Osteocyte (in vitro differentiated cells): ENCODE results near the gene ATAT1. TPM values are rescaled to one million over a fixed set of nuclear protein-coding genes. Genes with fewer than 3 reads are reported as not detected.

Source experiments
- DNase-seq: peaks from one replicate; pipeline ENCODE4 v3.0.0; 2021; ENCODE audit warnings: mixed read lengths; ENCODE audit not compliant: unreplicated experiment; ENCODE audit errors: extremely low spot score
- H3K27ac Mint-ChIP-seq: one replicate; pipeline ENCODE4 v1.8.0; 2021; ENCODE audit warnings: mild to moderate bottlenecking, mixed read lengths; ENCODE audit not compliant: unreplicated experiment
- H3K27me3 Mint-ChIP-seq: one replicate; pipeline ENCODE4 v1.8.0; 2021; ENCODE audit warnings: mixed read lengths; ENCODE audit not compliant: unreplicated experiment
- H3K36me3 Mint-ChIP-seq: one replicate; pipeline ENCODE4 v1.8.0; 2021; ENCODE audit warnings: mixed read lengths; ENCODE audit not compliant: unreplicated experiment
- H3K4me1 Mint-ChIP-seq: one replicate; pipeline ENCODE4 v1.8.0; 2021; ENCODE audit warnings: mixed read lengths; ENCODE audit not compliant: unreplicated experiment
- H3K4me3 Mint-ChIP-seq: one replicate; pipeline ENCODE4 v1.8.0; 2021; ENCODE audit warnings: mild to moderate bottlenecking, moderate library complexity, mixed read lengths; ENCODE audit not compliant: unreplicated experiment
- H3K9me3 Mint-ChIP-seq: one replicate; pipeline ENCODE4 v1.8.0; 2021; ENCODE audit warnings: mixed read lengths; ENCODE audit not compliant: unreplicated experiment
- CTCF ChIP-seq: fragments of 200-600 bp; sonication (generic); IDR thresholded peaks from 2 replicates; pipeline ENCODE4 v1.5.0; 2021; ENCODE audit warnings: antibody characterized with exemption, mild to moderate bottlenecking, moderate library complexity
- total RNA-seq: library from RNA; stranded (reverse); gene quantifications from 2 replicates; pipeline ENCODE4 v1.2.1, GENCODE V29; 2021

The ATAT1 gene
- total RNA-seq, 1 donor from 2014 or later, result 20.0 TPM

GRCh38 chr6:30683183-30683979, 56.7 kb downstream of the ATAT1 start:
- H3K27ac Mint-ChIP-seq, result peak overlapping the region; percentile 88
- no peaks in the 10 kb centered on the region for H3K9me3 Mint-ChIP-seq
- peaks cover 36% of the 10 kb centered on the region for H3K36me3 Mint-ChIP-seq
- no peak for DNase-seq
- H3K4me3 Mint-ChIP-seq, result peak overlapping the region; percentile 89
- no peaks in the 10 kb centered on the region for H3K27me3 Mint-ChIP-seq
- H3K4me1 Mint-ChIP-seq, result peaks cover 72% of the 10 kb centered on the region
- TF ChIP-seq CTCF, result no peak

- H3K9me3 Mint-ChIP-seq, result no peaks in the 10 kb centered on the region
- peak overlapping the region; percentile 89 for H3K4me3 Mint-ChIP-seq
- peak overlapping the region; percentile 88 for H3K27ac Mint-ChIP-seq
- H3K4me1 Mint-ChIP-seq, result peaks cover 72% of the 10 kb centered on the region
- no peak for DNase-seq
- TF ChIP-seq CTCF, result no peak
- no peaks in the 10 kb centered on the region for H3K27me3 Mint-ChIP-seq
- peaks cover 30% of the 10 kb centered on the region for H3K36me3 Mint-ChIP-seq
These were observed 57.3 kb downstream of the ATAT1 start for GRCh38 chr6:30683980-30684338.

GRCh38 chr6:30684386-30685156, 57.9 kb downstream of the ATAT1 start:
- peak overlapping the region; percentile 97 for H3K27ac Mint-ChIP-seq
- no peak for TF ChIP-seq CTCF

GRCh38 chr6:30685157-30686008, 58.7 kb downstream of the ATAT1 start:
- TF ChIP-seq CTCF, result no peak
- H3K4me1 Mint-ChIP-seq, result peaks cover 71% of the 10 kb centered on the region
- DNase-seq, result no peak
- H3K27me3 Mint-ChIP-seq, result no peaks in the 10 kb centered on the region
- no peaks in the 10 kb centered on the region for H3K9me3 Mint-ChIP-seq
- peak overlapping the region; percentile 97 for H3K27ac Mint-ChIP-seq
- peaks cover 26% of the 10 kb centered on the region for H3K36me3 Mint-ChIP-seq
- peak overlapping the region; percentile 89 for H3K4me3 Mint-ChIP-seq

More at GRCh38 chr6:30684386-30685156, 57.9 kb downstream of the ATAT1 start:
- Mint-ChIP-seq H3K4me3 (peak overlapping the region; percentile 89), H3K36me3 (peaks cover 28% of the 10 kb centered on the region), H3K4me1 (peaks cover 71% of the 10 kb centered on the region), H3K27me3 (no peaks in the 10 kb centered on the region), H3K9me3 (no peaks in the 10 kb centered on the region)
- no peak for DNase-seq
